Spleen (tissue), 11 donors: ENCODE measurements around the gene ACER1. TPM values are rescaled to one million over a fixed set of nuclear protein-coding genes. Genes with fewer than 3 reads are reported as not detected.
A peak's percentile ranks its signal among the peaks of the same experiment; 100 is the strongest.
"Not testable (repeated sequence)": the region's sequence is repeated elsewhere in the genome, so short reads cannot be mapped to it uniquely, and the experiment has no call there.

Source experiments
- DNase-seq: peaks from one replicate; pipeline ENCODE4 v3.0.0-alpha.2; 2020
- H3K27ac ChIP-seq, 8 donors: fragments of 200-600 bp; sonication (generic) in 7 of 8; 1 replicate in 4 of 8; 2 replicates in 4 of 8; pipeline versions ENCODE4 v1.5.0 to v1.8.0; 2016 to 2021; ENCODE audit warnings: inconsistent platforms in 4 of 8, mild to moderate bottlenecking in 4 of 8, moderate library complexity in 1 of 8
- H3K27me3 ChIP-seq, 7 donors: fragments of 200-600 bp; sonication (generic) in 6 of 7; replicated peaks in 1 of 7; 1 replicate in 4 of 7; 2 replicates in 3 of 7; pipeline versions ENCODE4 v1.5.0 to v1.8.0; 2016 to 2021; ENCODE audit warnings: inconsistent platforms in 3 of 7, mild to moderate bottlenecking in 1 of 7
- H3K36me3 ChIP-seq, 6 donors: fragments of 200-600 bp; sonication (generic) in 5 of 6; 1 replicate in 4 of 6; 2 replicates in 2 of 6; pipeline versions ENCODE4 v1.5.0 to v1.8.0; 2016 to 2021; ENCODE audit warnings: inconsistent platforms in 2 of 6
- H3K4me1 ChIP-seq, 6 donors: fragments of 200-600 bp; sonication (generic) in 5 of 6; 1 replicate in 3 of 6; 2 replicates in 3 of 6; pipeline versions ENCODE4 v1.5.0 to v1.8.0; 2016 to 2021; ENCODE audit warnings: inconsistent platforms in 3 of 6
- H3K4me3 ChIP-seq, 8 donors: fragments of 200-600 bp; sonication (generic) in 7 of 8; 1 replicate in 4 of 8; 2 replicates in 4 of 8; pipeline versions ENCODE4 v1.5.0 to v1.8.0; 2016 to 2021; ENCODE audit warnings: inconsistent platforms in 4 of 8, mild to moderate bottlenecking in 4 of 8, moderate library complexity in 2 of 8
- H3K9me3 ChIP-seq, 8 donors: fragments of 200-600 bp; sonication (generic) in 7 of 8; 1 replicate in 4 of 8; 2 replicates in 4 of 8; pipeline versions ENCODE4 v1.5.0 to v1.8.0; 2016 to 2021; ENCODE audit warnings: inconsistent platforms in 4 of 8
- CTCF ChIP-seq, 11 experiments: fragments of 200-600 bp in 7 of 11; fragments of 450-650 bp in 4 of 11; sonication (generic) in 4 of 11; IDR thresholded peaks in 8 of 11; conservative IDR thresholded peaks in 3 of 11; 1 replicate in 7 of 11; 2 replicates in 4 of 11; pipeline versions ENCODE4 v1.4.0 to v1.8.0; 2016 to 2021; ENCODE audit warnings: antibody characterized with exemption in 11 of 11, inconsistent platforms in 4 of 11, mild to moderate bottlenecking in 1 of 11
- POLR2A ChIP-seq, 3 donors: fragments of 450-650 bp; IDR thresholded peaks; one replicate each; pipeline ENCODE4 v1.5.1; 2017; ENCODE audit warnings: antibody characterized with exemption in 3 of 3, mild to moderate bottlenecking in 1 of 3
- POLR2AphosphoS5 ChIP-seq, 3 donors: sonication (generic); formaldehyde crosslinking; IDR thresholded peaks; one replicate each; pipeline ENCODE4 v1.5.1; 2017; ENCODE audit warnings: antibody characterized with exemption in 3 of 3
- WGBS, 5 donors: extraction: QIAGEN DNeasy Blood & Tissue Kit in 3 of 5; methylation state at CpG; one replicate each; pipeline versions ENCODE4 v1.1.5 to v1.1.7; 2013 to 2018; 5-methylcytosine and 5-hydroxymethylcytosine counted together
- intact Hi-C: fragments of 100-400 bp; cut with DNase I; formaldehyde crosslinking; loops from one replicate; pipeline ENCODE4 v1.15.0; 2023; ENCODE audit warnings: low total_unique reads
- polyA plus RNA-seq, 3 donors: library from polyadenylated mRNA; stranded (reverse); fragments of 200-250 nt; gene quantifications; one replicate each; pipeline ENCODE4 v1.2.1, GENCODE V29; 2013
- total RNA-seq, 7 donors: library from RNA; depleted of rRNA in 3 of 7; stranded (reverse); fragments of >200 nt in 3 of 7; fragmentation: NEBNext Ultra II Directional in 4 of 7; extraction: Animal tissue kit (Norgen Biotek cat#: 25700) in 4 of 7; gene quantifications; one replicate each; pipeline versions ENCODE4 v1.1.0 to v1.2.1, GENCODE V29; 2016 to 2021
- donor health status: healthy with polysubstance abuse.
- donor health status: DM: no; HTN: no; CAD: no; lungs with moderate emphysema.
- donor health status: DM: no; HTN: no; CAD: no.
- donor health status: Bipolar disorder and iron deficiency.
- donor health status: healthy.
- donor health status: DM: no; HTN: no; CAD: no.
- donor health status: DM: yes; HTN: yes; CAD: no.

The ACER1 gene
- total and polyA plus RNA-seq, 10 donors = 0.11 to 0.66 (median 0.19) TPM; not detected in 5

DNA sequence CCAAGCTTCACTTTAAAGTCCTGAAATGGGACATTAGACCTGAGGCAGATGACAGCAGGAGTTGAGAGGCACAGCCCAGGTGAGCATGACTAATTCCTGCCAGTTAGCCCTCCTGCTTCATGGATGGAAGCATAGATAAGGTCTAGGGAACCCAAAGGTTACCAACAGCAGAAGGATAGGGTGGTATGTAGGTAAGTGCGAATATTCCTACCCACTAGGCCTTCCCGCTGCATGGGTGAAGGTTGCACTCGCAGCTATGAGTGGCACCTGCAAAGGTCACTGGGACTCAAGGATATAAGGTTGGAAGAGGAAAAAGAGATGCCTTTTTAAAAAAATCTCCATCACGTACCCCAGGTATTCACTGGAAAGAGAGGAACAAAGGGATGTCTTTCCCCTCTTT, 41.4 kb downstream of the ACER1 start:
- H3K4me3 ChIP-seq = no peak overlapping the region
- H3K27ac ChIP-seq = no peak overlapping the region
- no peaks in the 10 kb centered on the region for H3K4me1 ChIP-seq
- intact Hi-C loops = no loop called here
- no peak for DNase-seq
- TF ChIP-seq POLR2A (IDR thresholded peaks at IDR 0.05) (no peak), POLR2AphosphoS5 (IDR thresholded peaks at IDR 0.05) (no peak), CTCF (IDR thresholded peaks at IDR 0.05 in 8 of 11, conservative IDR thresholded peaks at IDR 0.05 in 3 of 11) (no peak)
- H3K36me3 ChIP-seq = peaks cover 0 to 4% (median 0%) of the 10 kb centered on the region in 6 donors
- no peaks in the 10 kb centered on the region for H3K27me3 ChIP-seq
- WGBS, 5 donors = 49 to 68% (median 65%) methylated on average over 4 of the region's 4 CpGs
- H3K9me3 ChIP-seq = peaks cover 26 to 84% (median 80%) of the 10 kb centered on the region in 8 donors

GRCh38 chr19:6288737-6289136, 44.7 kb downstream of the ACER1 start:
- intact Hi-C loops = no loop called here
- Histone ChIP-seq H3K27ac (no peak overlapping the region), H3K4me1 (no peaks in the 10 kb centered on the region), H3K36me3 (peaks cover 0 to 4% (median 0%) of the 10 kb centered on the region in 6 donors), H3K27me3 (no peaks in the 10 kb centered on the region), H3K9me3 (peaks cover 31 to 89% (median 83%) of the 10 kb centered on the region in 8 donors), H3K4me3 (no peak overlapping the region)
- 89 to 100% (median 100%) methylated on average over 1 of the region's 1 CpG for WGBS, 5 donors
- no peak for DNase-seq
- TF ChIP-seq POLR2A (IDR thresholded peaks at IDR 0.05) (no peak), CTCF (IDR thresholded peaks at IDR 0.05 in 8 of 11, conservative IDR thresholded peaks at IDR 0.05 in 3 of 11) (no peak), POLR2AphosphoS5 (IDR thresholded peaks at IDR 0.05) (no peak)

DNA sequence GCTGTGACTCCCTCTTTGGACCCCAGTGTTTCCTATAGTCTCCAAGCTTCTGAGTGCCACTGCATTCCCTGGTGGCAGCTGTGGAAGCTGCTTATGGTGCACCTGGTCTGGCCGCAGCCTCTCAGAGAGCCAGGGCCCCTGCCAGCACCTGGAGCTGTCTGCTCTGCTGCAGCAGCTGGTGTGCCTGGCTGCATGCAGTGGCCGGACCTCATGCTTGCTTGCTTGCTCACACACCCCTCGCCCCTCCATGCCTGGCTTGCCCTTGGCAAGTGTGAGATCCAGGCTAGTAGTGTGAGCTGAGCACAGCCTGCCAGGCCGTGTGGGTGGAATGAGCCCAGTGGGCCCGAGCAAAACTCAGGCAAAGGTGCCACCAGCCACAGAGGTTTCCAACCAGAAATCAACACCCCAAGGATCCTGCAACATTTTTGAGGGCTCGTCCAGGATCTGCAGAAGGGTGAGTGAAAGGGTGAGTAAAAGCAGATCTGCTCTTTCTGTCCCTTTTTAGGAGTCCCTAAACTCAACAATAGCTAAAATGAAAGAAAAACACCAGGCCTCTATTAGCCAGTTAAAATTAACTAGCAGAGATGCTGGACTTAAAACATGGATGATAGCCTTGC, 46.0 kb downstream of the ACER1 start:
- Histone ChIP-seq H3K27ac (no peak overlapping the region), H3K27me3 (no peaks in the 10 kb centered on the region), H3K4me1 (no peaks in the 10 kb centered on the region), H3K36me3 (peaks cover 0 to 4% (median 0%) of the 10 kb centered on the region in 6 donors), H3K9me3 (peaks cover 31 to 76% (median 69%) of the 10 kb centered on the region in 8 donors), H3K4me3 (no peak overlapping the region)
- intact Hi-C loops = no loop called here
- TF ChIP-seq POLR2A (IDR thresholded peaks at IDR 0.05) (no peak), CTCF (IDR thresholded peaks at IDR 0.05 in 8 of 11, conservative IDR thresholded peaks at IDR 0.05 in 3 of 11) (no peak), POLR2AphosphoS5 (IDR thresholded peaks at IDR 0.05) (no peak)
- 76 to 95% (median 78%) methylated on average over 4 to 6 of the region's 6 CpGs for WGBS, 5 donors
- DNase-seq = peak; percentile 21

GRCh38 chr19:6286676-6287075, 46.7 kb downstream of the ACER1 start:
- H3K9me3 ChIP-seq = peaks cover 24 to 69% (median 62%) of the 10 kb centered on the region in 8 donors

GRCh38 chr19:6282393-6282792, 51.0 kb downstream of the ACER1 start:
- not testable (repeated sequence) for H3K36me3 ChIP-seq, DNase-seq, H3K27ac ChIP-seq, H3K27me3 ChIP-seq, H3K4me3 ChIP-seq
- intact Hi-C loops = loop anchor here (5.0 kb wide), 1 partner anchor 65 kb away; no protein-coding TSS in a partner anchor
- peaks cover 9 to 26% (median 20%) of the 10 kb centered on the region in 8 donors for H3K9me3 ChIP-seq
- 81 to 93% (median 83%) methylated on average over 6 of the region's 6 CpGs for WGBS, 5 donors
- peaks cover 17 to 26% (median 23%) of the 10 kb centered on the region in 6 donors for H3K4me1 ChIP-seq

More at GRCh38 chr19:6286676-6287075, 46.7 kb downstream of the ACER1 start:
- TF ChIP-seq POLR2A (IDR thresholded peaks at IDR 0.05) (no peak), CTCF (IDR thresholded peaks at IDR 0.05 in 8 of 11, conservative IDR thresholded peaks at IDR 0.05 in 3 of 11) (no peak), POLR2AphosphoS5 (IDR thresholded peaks at IDR 0.05) (no peak)
- no peak overlapping the region for H3K4me3 ChIP-seq
- DNase-seq = peak; percentile 14
- H3K4me1 ChIP-seq = no peaks in the 10 kb centered on the region
- WGBS, 5 donors = 79 to 90% (median 87%) methylated on average over 2 to 4 of the region's 4 CpGs
- no peak overlapping the region for H3K27ac ChIP-seq
- intact Hi-C loops = no loop called here
- peaks cover 0 to 4% (median 0%) of the 10 kb centered on the region in 6 donors for H3K36me3 ChIP-seq
- no peaks in the 10 kb centered on the region for H3K27me3 ChIP-seq
